ENCODE results near the gene ARHGAP28.

Gene ARHGAP28

GRCh38 chr18:6732952-6733351, 3.4 kb downstream of the ARHGAP28 start:
- no CpG with 5 or more reads among the region's 2 CpGs for WGBS, 2 experiments (ENCODE audit: insufficient coverage in 2 of 2)
- Histone ChIP-seq H3K36me3 (ENCODE audit: control insufficient read depth, insufficient read depth, low read length) (no peaks in the 10 kb centered on the region), H3K27ac (ENCODE audit: low read depth, low read length, severe bottlenecking) (no peak overlapping the region), H3K4me3 (ENCODE audit: extremely low read depth, insufficient read depth, low read length, poor library complexity, severe bottlenecking) (no peak overlapping the region), H3K4me1 (ENCODE audit: control insufficient read depth, insufficient read depth, low read length, poor library complexity, severe bottlenecking) (peaks cover 17% of the 10 kb centered on the region), H3K9me3 (ENCODE audit: control insufficient read depth, low read length) (no peaks in the 10 kb centered on the region)

DNA sequence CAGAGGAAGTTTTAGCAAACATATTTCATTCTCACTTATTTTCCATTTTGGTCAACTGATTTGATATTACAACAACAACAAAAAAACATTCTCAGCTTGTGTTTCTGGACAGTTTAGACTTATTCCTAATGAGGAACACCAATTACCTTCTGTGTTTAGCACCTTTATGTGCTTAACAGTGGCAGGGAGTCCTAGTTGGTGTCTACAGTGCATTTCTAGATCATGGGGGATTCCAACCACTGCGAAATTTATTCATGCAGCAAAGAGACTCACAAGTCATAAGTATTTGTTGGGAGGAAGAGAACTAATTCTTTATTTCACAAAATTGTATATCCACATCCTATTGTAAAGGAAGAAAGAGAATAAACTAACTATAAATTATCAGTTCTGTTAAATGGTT, 4.2 kb downstream of the ARHGAP28 start:
- Histone ChIP-seq H3K4me3 (ENCODE audit: extremely low read depth, insufficient read depth, low read length, poor library complexity, severe bottlenecking) (no peak overlapping the region), H3K27ac (ENCODE audit: low read depth, low read length, severe bottlenecking) (no peak overlapping the region), H3K36me3 (ENCODE audit: control insufficient read depth, insufficient read depth, low read length) (no peaks in the 10 kb centered on the region), H3K4me1 (ENCODE audit: control insufficient read depth, insufficient read depth, low read length, poor library complexity, severe bottlenecking) (peaks cover 14% of the 10 kb centered on the region), H3K9me3 (ENCODE audit: control insufficient read depth, low read length) (no peaks in the 10 kb centered on the region)
- no CpG with 5 or more reads among the region's 1 CpG for WGBS, 2 experiments (ENCODE audit: insufficient coverage in 2 of 2)

- WGBS, 2 experiments (ENCODE audit: insufficient coverage in 2 of 2): 90 to 100% methylated on average over 2 to 5 of the region's 7 CpGs
- Histone ChIP-seq H3K4me3 (ENCODE audit: extremely low read depth, insufficient read depth, low read length, poor library complexity, severe bottlenecking) (no peak overlapping the region), H3K27ac (ENCODE audit: low read depth, low read length, severe bottlenecking) (no peak overlapping the region)
Observed at GRCh38 chr18:6734726-6735430, 5.4 kb downstream of the ARHGAP28 start.

GRCh38 chr18:6737833-6738232, 8.3 kb downstream of the ARHGAP28 start:
- no peaks in the 10 kb centered on the region for H3K36me3 ChIP-seq (ENCODE audit: control insufficient read depth, insufficient read depth, low read length)
- no peak overlapping the region for H3K27ac ChIP-seq (ENCODE audit: low read depth, low read length, severe bottlenecking)
- H3K4me1 ChIP-seq (ENCODE audit: control insufficient read depth, insufficient read depth, low read length, poor library complexity, severe bottlenecking): peaks cover 20% of the 10 kb centered on the region
- no peaks in the 10 kb centered on the region for H3K9me3 ChIP-seq (ENCODE audit: control insufficient read depth, low read length)
- no peak overlapping the region for H3K4me3 ChIP-seq (ENCODE audit: extremely low read depth, insufficient read depth, low read length, poor library complexity, severe bottlenecking)

More at GRCh38 chr18:6734726-6735430, 5.4 kb downstream of the ARHGAP28 start:
- H3K4me1 ChIP-seq (ENCODE audit: control insufficient read depth, insufficient read depth, low read length, poor library complexity, severe bottlenecking): peaks cover 11% of the 10 kb centered on the region
- no peaks in the 10 kb centered on the region for H3K9me3 ChIP-seq (ENCODE audit: control insufficient read depth, low read length)
- no peaks in the 10 kb centered on the region for H3K36me3 ChIP-seq (ENCODE audit: control insufficient read depth, insufficient read depth, low read length)

GRCh38 chr18:6738622-6739021, 9.1 kb downstream of the ARHGAP28 start:
- no peaks in the 10 kb centered on the region for H3K9me3 ChIP-seq (ENCODE audit: control insufficient read depth, low read length)
- peak overlapping the region; percentile 58 for H3K27ac ChIP-seq (ENCODE audit: low read depth, low read length, severe bottlenecking)
- H3K36me3 ChIP-seq (ENCODE audit: control insufficient read depth, insufficient read depth, low read length): no peaks in the 10 kb centered on the region
- no peak overlapping the region for H3K4me3 ChIP-seq (ENCODE audit: extremely low read depth, insufficient read depth, low read length, poor library complexity, severe bottlenecking)
- 65 to 73% methylated on average over 2 to 4 of the region's 4 CpGs for WGBS, 2 experiments (ENCODE audit: insufficient coverage in 2 of 2)
- H3K4me1 ChIP-seq (ENCODE audit: control insufficient read depth, insufficient read depth, low read length, poor library complexity, severe bottlenecking): peaks cover 21% of the 10 kb centered on the region

GRCh38 chr18:6741232-6741663, 11.7 kb downstream of the ARHGAP28 start:
- Histone ChIP-seq H3K9me3 (ENCODE audit: control insufficient read depth, low read length) (no peaks in the 10 kb centered on the region), H3K4me3 (ENCODE audit: extremely low read depth, insufficient read depth, low read length, poor library complexity, severe bottlenecking) (no peak overlapping the region), H3K36me3 (ENCODE audit: control insufficient read depth, insufficient read depth, low read length) (no peaks in the 10 kb centered on the region), H3K27ac (ENCODE audit: low read depth, low read length, severe bottlenecking) (peak overlapping the region; percentile 66), H3K4me1 (ENCODE audit: control insufficient read depth, insufficient read depth, low read length, poor library complexity, severe bottlenecking) (peaks cover 42% of the 10 kb centered on the region)
- WGBS, 2 experiments (ENCODE audit: insufficient coverage in 2 of 2): 14% methylated on average over 1 of the region's 2 CpGs; no CpG with 5 or more reads in 1 of the 2 experiments

GRCh38 chr18:6741786-6742185, 12.3 kb downstream of the ARHGAP28 start:
- 80 to 100% methylated on average over 1 of the region's 2 CpGs for WGBS, 2 experiments (ENCODE audit: insufficient coverage in 2 of 2)
- Histone ChIP-seq H3K36me3 (ENCODE audit: control insufficient read depth, insufficient read depth, low read length) (no peaks in the 10 kb centered on the region), H3K9me3 (ENCODE audit: control insufficient read depth, low read length) (no peaks in the 10 kb centered on the region), H3K27ac (ENCODE audit: low read depth, low read length, severe bottlenecking) (peak overlapping the region; percentile 66), H3K4me3 (ENCODE audit: extremely low read depth, insufficient read depth, low read length, poor library complexity, severe bottlenecking) (no peak overlapping the region), H3K4me1 (ENCODE audit: control insufficient read depth, insufficient read depth, low read length, poor library complexity, severe bottlenecking) (peaks cover 42% of the 10 kb centered on the region)

DNA sequence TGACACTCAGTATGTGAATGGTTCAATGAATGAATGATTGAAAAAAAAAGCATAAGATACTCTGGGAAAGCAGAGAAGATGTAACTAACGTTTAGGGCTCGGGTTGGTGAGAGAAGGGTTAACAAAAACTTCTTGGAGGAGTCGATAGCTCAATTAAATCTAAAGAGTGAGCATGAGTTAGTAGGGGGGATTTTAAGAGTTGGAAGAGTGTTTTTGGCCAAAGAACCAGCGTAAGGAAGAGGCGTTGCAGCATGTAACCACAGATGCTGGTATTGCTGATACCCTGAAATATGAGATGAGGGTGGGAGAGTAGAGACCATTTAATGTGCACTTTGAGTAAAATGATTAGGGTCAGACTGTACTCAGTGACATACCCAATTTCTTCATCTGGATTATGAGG, 14.5 kb downstream of the ARHGAP28 start:
- no peak overlapping the region for H3K4me3 ChIP-seq (ENCODE audit: extremely low read depth, insufficient read depth, low read length, poor library complexity, severe bottlenecking)
- peaks cover 47% of the 10 kb centered on the region for H3K4me1 ChIP-seq (ENCODE audit: control insufficient read depth, insufficient read depth, low read length, poor library complexity, severe bottlenecking)
- H3K9me3 ChIP-seq (ENCODE audit: control insufficient read depth, low read length): no peaks in the 10 kb centered on the region
- WGBS, 2 experiments (ENCODE audit: insufficient coverage in 2 of 2): 84 to 87% methylated on average over 5 of the region's 5 CpGs
- H3K36me3 ChIP-seq (ENCODE audit: control insufficient read depth, insufficient read depth, low read length): no peaks in the 10 kb centered on the region
- no peak overlapping the region for H3K27ac ChIP-seq (ENCODE audit: low read depth, low read length, severe bottlenecking)

- Histone ChIP-seq H3K27ac (ENCODE audit: low read depth, low read length, severe bottlenecking) (peak overlapping the region; percentile 2), H3K4me3 (ENCODE audit: extremely low read depth, insufficient read depth, low read length, poor library complexity, severe bottlenecking) (no peak overlapping the region), H3K9me3 (ENCODE audit: control insufficient read depth, low read length) (peaks cover 1% of the 10 kb centered on the region), H3K36me3 (ENCODE audit: control insufficient read depth, insufficient read depth, low read length) (no peaks in the 10 kb centered on the region), H3K4me1 (ENCODE audit: control insufficient read depth, insufficient read depth, low read length, poor library complexity, severe bottlenecking) (peaks cover 47% of the 10 kb centered on the region)
- no CpG with 5 or more reads among the region's 1 CpG for WGBS, 2 experiments (ENCODE audit: insufficient coverage in 2 of 2)
Observed at GRCh38 chr18:6744816-6745455, 15.4 kb downstream of the ARHGAP28 start.

DNA sequence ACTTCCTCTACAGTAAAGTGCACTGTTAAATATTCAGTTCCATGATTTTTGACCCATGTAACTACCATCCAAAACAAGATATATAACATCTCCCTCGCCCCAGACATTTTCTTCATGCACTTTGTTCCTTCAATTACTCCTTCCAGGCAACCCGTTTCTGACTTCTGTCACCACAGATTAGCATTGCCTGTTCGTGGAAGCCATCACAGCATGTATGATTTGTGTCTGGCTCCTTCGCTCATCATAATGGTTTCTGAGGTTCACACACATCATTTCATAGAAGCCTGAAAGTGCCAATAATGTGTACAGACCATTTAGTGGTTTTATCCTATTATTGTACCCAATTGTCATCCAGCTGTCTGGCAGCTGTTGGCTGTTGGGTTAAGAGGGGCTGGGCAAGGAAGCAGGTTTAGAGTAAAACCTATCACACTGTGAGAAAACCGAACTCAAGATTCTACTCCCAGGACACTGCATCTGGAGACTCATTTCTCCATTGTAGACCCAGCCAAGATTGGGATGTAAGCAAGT, 16.1 kb downstream of the ARHGAP28 start:
- H3K4me1 ChIP-seq (ENCODE audit: control insufficient read depth, insufficient read depth, low read length, poor library complexity, severe bottlenecking): peaks cover 46% of the 10 kb centered on the region
- WGBS, 2 experiments (ENCODE audit: insufficient coverage in 2 of 2): 84 to 91% methylated on average over 4 of the region's 5 CpGs
- no peak overlapping the region for H3K4me3 ChIP-seq (ENCODE audit: extremely low read depth, insufficient read depth, low read length, poor library complexity, severe bottlenecking)
- H3K9me3 ChIP-seq (ENCODE audit: control insufficient read depth, low read length): peaks cover 7% of the 10 kb centered on the region
- peak overlapping the region; percentile 2 for H3K27ac ChIP-seq (ENCODE audit: low read depth, low read length, severe bottlenecking)
- H3K36me3 ChIP-seq (ENCODE audit: control insufficient read depth, insufficient read depth, low read length): no peaks in the 10 kb centered on the region

Measured in mesodermal cell (in vitro differentiated cells).